CD4-positive, alpha-beta T cell (primary cell): ENCODE measurements around the gene SQSTM1. TPM values are rescaled to one million over a fixed set of nuclear protein-coding genes. Genes with fewer than 3 reads are reported as not detected.

Experiments used
- ATAC-seq: fragments of 200-7000 bp; cut with Tn5 transposase; one replicate; pipeline ENCODE4 v1.10.0; 2022; ENCODE audit warnings: mild to moderate bottlenecking; ENCODE audit not compliant: poor library complexity
- CTCF ChIA-PET: fragments of 350-600 bp; sonication (Branson Sonifier 250); formaldehyde crosslinking; loops from one replicate; lab custom pipeline; 2021; ENCODE audit warnings: antibody characterized with exemption, inconsistent platforms; lab: Charles Lee
- POLR2A ChIA-PET: fragments of 350-600 bp; sonication (Branson Sonifier 250); formaldehyde crosslinking; loops from one replicate; lab custom pipeline; 2021; ENCODE audit warnings: antibody characterized with exemption, inconsistent platforms; lab: Charles Lee
- DNase-seq, 14 experiments: peaks; one replicate each; pipeline ENCODE4 v3.0.0-alpha.2; 2013 to 2020; ENCODE audit warnings: mixed read lengths in 2 of 14
- H3K27ac ChIP-seq, 2 donors: one replicate each; pipeline versions ENCODE4 v1.5.1 to v1.7.0; 2013; ENCODE audit warnings: low read length in 2 of 2, low read depth in 1 of 2, mild to moderate bottlenecking in 1 of 2
- H3K27me3 ChIP-seq, 2 experiments: 1 replicate in 1 of 2; 2 replicates in 1 of 2; pipeline versions ENCODE4 v1.6.1 to v1.7.0; 2013; ENCODE audit warnings: low read length in 2 of 2, control low read depth in 1 of 2, mild to moderate bottlenecking in 1 of 2, moderate library complexity in 1 of 2; ENCODE audit not compliant: insufficient read depth in 2 of 2, control insufficient read depth in 1 of 2
- H3K36me3 ChIP-seq: one replicate; pipeline ENCODE4 v1.6.1; 2013; ENCODE audit warnings: low read length, control low read depth; ENCODE audit not compliant: insufficient read depth
- H3K4me1 ChIP-seq: one replicate; pipeline ENCODE4 v1.6.1; 2013; ENCODE audit warnings: low read length, control low read depth; ENCODE audit not compliant: insufficient read depth
- H3K4me3 ChIP-seq: one replicate; pipeline ENCODE4 v1.5.1; 2013; ENCODE audit warnings: mild to moderate bottlenecking, low read length, moderate library complexity
- H3K9me3 ChIP-seq, 2 experiments: 1 replicate in 1 of 2; 2 replicates in 1 of 2; pipeline versions ENCODE4 v1.6.1 to v1.7.0; 2013; ENCODE audit warnings: low read length in 2 of 2, mild to moderate bottlenecking in 2 of 2, control low read depth in 1 of 2, moderate library complexity in 1 of 2; ENCODE audit not compliant: control insufficient read depth in 1 of 2, insufficient read depth in 1 of 2
- H3K27ac Mint-ChIP-seq: one replicate; pipeline ENCODE4 v1.8.0; 2020; ENCODE audit warnings: mixed read lengths
- H3K27me3 Mint-ChIP-seq: one replicate; pipeline ENCODE4 v1.8.0; 2021; ENCODE audit warnings: mixed read lengths
- H3K36me3 Mint-ChIP-seq: one replicate; pipeline ENCODE4 v1.8.0; 2021; ENCODE audit warnings: low read depth, mixed read lengths
- H3K4me1 Mint-ChIP-seq: one replicate; pipeline ENCODE4 v1.8.0; 2021; ENCODE audit warnings: low read depth, mixed read lengths
- H3K4me3 Mint-ChIP-seq: one replicate; pipeline ENCODE4 v1.8.0; 2020; ENCODE audit warnings: mild to moderate bottlenecking, mixed read lengths
- H3K9me3 Mint-ChIP-seq: one replicate; pipeline ENCODE4 v1.8.0; 2020; ENCODE audit warnings: mixed read lengths
- intact Hi-C, 2 experiments: fragments of 100-400 bp; cut with DNase I in 1 of 2; cut with micrococcal nuclease in 1 of 2; formaldehyde crosslinking; loops; one replicate each; pipeline versions ENCODE4 v1.15.1 to v1.9.0; 2023 to 2025; cut with DNase I, micrococcal nuclease
- total RNA-seq, 174 experiments: library from RNA in 2 of 174; stranded (reverse) in 2 of 174; gene quantifications; one replicate each; pipeline ENCODE4 v1.2.3 and lab custom pipeline; 2021 to 2026
- TF ChIP-seq, protein P1 (sequence below): fragments of 200-600 bp; IDR thresholded peaks from one replicate; pipeline ENCODE4 v1.8.0; 2022; ENCODE audit warnings: antibody characterized with exemption, mild to moderate bottlenecking

The SQSTM1 gene
- total RNA-seq, 2 experiments from 2014 or later = 260 to 267 TPM

DNA sequence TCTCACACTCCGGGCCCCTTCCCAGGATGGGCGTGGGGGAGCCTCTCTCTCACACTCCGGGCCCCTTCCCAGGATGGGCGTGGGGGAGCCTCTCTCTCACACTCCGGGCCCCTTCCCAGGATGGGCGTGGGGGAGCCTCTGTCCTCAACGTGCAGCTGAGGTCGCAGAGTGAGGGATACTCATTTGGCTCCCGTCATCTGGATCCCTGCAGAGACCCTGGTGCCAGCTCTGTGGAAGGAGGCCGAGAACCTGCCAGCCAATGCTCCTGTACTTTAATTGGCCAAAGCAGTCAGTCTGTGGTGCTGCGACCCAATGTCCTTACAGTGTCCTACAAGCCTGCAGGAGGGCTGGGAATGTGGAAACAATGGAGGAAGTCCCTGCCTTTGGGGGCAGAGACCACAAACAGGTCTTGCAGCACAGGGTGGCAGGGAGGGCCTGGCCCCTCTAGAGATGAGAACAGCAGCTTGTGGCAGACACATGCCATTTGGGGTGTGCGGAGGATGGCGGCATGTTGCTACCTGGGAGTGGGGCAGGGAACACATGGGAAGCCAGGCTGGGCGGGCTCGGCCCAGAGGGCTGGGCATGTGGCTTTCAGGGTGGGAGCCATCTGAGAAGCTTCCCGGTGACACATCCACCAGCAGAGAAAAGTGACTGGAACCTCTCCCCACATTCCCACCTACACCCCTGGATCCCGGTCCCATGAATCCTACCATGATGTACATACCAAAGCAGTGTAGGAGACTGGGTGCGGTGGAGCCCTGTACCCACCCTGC lies 51.5 kb downstream of the SQSTM1 start:
- H3K4me3 ChIP-seq = no peak overlapping the region
- POLR2A ChIA-PET = no interaction called here
- ATAC-seq (no peak), DNase-seq (no peak)
- no peaks in the 10 kb centered on the region for H3K9me3 ChIP-seq
- no peaks in the 10 kb centered on the region for H3K9me3 Mint-ChIP-seq
- H3K36me3 Mint-ChIP-seq = peaks cover 53% of the 10 kb centered on the region
- no peak overlapping the region for H3K27ac ChIP-seq
- TF ChIP-seq, protein P1, sequence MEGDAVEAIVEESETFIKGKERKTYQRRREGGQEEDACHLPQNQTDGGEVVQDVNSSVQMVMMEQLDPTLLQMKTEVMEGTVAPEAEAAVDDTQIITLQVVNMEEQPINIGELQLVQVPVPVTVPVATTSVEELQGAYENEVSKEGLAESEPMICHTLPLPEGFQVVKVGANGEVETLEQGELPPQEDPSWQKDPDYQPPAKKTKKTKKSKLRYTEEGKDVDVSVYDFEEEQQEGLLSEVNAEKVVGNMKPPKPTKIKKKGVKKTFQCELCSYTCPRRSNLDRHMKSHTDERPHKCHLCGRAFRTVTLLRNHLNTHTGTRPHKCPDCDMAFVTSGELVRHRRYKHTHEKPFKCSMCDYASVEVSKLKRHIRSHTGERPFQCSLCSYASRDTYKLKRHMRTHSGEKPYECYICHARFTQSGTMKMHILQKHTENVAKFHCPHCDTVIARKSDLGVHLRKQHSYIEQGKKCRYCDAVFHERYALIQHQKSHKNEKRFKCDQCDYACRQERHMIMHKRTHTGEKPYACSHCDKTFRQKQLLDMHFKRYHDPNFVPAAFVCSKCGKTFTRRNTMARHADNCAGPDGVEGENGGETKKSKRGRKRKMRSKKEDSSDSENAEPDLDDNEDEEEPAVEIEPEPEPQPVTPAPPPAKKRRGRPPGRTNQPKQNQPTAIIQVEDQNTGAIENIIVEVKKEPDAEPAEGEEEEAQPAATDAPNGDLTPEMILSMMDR = no peak
- no peaks in the 10 kb centered on the region for H3K27me3 ChIP-seq
- H3K4me1 ChIP-seq = no peaks in the 10 kb centered on the region
- intact Hi-C loops = no loop called here
- no peak overlapping the region for H3K27ac Mint-ChIP-seq
- no peaks in the 10 kb centered on the region for H3K27me3 Mint-ChIP-seq
- H3K4me1 Mint-ChIP-seq = no peaks in the 10 kb centered on the region
- CTCF ChIA-PET = no interaction called here
- no peak overlapping the region for H3K4me3 Mint-ChIP-seq
- H3K36me3 ChIP-seq = peaks cover 64% of the 10 kb centered on the region

DNA sequence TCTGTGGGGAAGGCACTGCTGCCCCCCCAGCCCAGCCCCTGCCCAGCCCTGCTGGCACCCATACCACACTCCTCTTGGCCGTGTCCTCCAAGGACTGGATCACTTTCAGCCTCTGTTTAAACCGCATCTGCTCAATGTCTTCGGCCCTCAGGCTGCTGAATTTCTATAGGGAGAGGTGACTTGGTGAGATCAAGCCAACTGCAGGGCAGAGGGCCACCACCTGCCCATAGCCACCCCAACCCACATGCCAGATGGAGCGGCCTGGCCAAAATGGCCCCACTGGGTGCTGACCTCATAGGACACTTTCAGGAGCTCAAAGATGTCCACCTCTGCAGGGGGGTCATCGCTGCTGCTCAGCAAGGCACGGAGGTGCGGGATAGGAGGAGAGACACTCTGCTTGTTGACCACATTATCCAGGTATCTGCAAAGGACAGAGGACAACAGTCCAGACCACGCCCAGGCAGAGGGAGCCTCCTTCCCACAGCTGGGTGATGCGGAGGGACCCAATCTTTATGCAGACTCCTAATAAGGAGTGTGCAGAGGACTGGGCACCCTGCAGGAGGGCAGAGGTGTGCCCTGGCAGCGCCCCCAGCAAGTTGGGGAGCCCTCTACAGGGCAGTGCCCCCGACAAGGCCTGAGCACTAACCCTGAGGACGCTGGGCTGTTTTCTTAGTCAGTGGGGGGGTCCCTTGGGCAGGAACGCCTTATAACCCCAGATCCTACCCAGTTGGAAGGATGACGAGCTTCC lies 52.3 kb downstream of the SQSTM1 start:
- Mint-ChIP-seq H3K36me3 (peaks cover 53% of the 10 kb centered on the region), H3K9me3 (no peaks in the 10 kb centered on the region), H3K27me3 (no peaks in the 10 kb centered on the region), H3K4me1 (no peaks in the 10 kb centered on the region), H3K27ac (no peak overlapping the region), H3K4me3 (no peak overlapping the region)
- ChIA-PET POLR2A (no interaction called here), CTCF (interaction anchor here (1.0 kb wide), 1 partner anchor 71 kb away, joined by 3 read pairs; no protein-coding TSS in a partner anchor)
- DNase-seq (no peak), ATAC-seq (no peak)
- intact Hi-C loops = no loop called here
- Histone ChIP-seq H3K27me3 (no peaks in the 10 kb centered on the region), H3K27ac (no peak overlapping the region), H3K9me3 (no peaks in the 10 kb centered on the region), H3K4me3 (no peak overlapping the region), H3K36me3 (peaks cover 66% of the 10 kb centered on the region), H3K4me1 (no peaks in the 10 kb centered on the region)
- TF ChIP-seq, protein P1 = no peak

DNA sequence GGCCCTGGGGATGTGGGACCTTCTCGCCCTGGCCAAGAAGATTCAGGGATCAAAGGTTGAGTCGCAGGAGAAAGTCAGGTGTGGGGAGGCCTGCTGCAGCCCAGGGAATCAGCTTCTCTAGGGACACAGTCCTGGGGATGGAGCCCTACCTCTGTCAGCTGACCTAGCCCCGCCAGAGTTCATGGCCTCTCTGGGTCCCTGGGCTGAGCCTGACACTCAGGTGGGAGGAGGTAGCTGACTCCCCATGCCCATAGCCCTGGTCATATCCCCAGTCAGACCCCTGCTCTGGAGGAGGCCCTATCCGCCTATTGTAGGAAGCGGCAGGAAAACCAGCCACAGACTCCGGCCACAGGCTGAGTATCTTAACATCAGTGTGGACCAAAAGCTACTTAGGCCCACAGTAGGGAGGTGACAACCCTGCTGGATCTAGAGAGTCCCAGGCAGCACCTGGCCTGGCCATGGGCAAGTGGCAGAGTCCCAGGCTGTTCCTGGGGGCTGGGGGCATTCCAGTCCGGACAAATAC lies 52.9 kb downstream of the SQSTM1 start:
- ChIA-PET CTCF (interaction anchor here (1.0 kb wide), 1 partner anchor 72 kb away, joined by 3 read pairs; no protein-coding TSS in a partner anchor), POLR2A (no interaction called here)
- H3K4me3 Mint-ChIP-seq = no peak overlapping the region
- Histone ChIP-seq H3K4me1 (no peaks in the 10 kb centered on the region), H3K4me3 (no peak overlapping the region), H3K27me3 (no peaks in the 10 kb centered on the region), H3K36me3 (peaks cover 69% of the 10 kb centered on the region), H3K27ac (no peak overlapping the region), H3K9me3 (no peaks in the 10 kb centered on the region)
- DNase-seq (no peak), ATAC-seq (no peak)
- no peaks in the 10 kb centered on the region for H3K4me1 Mint-ChIP-seq
- H3K36me3 Mint-ChIP-seq = peaks cover 49% of the 10 kb centered on the region
- no peaks in the 10 kb centered on the region for H3K27me3 Mint-ChIP-seq
- TF ChIP-seq, protein P1 = no peak
- H3K9me3 Mint-ChIP-seq = no peaks in the 10 kb centered on the region
- H3K27ac Mint-ChIP-seq = no peak overlapping the region
- intact Hi-C loops = no loop called here
